Urinary bladder (tissue), 4 donors: ENCODE data around the gene RCAN2. TPM values are rescaled to one million over a fixed set of nuclear protein-coding genes. Genes with fewer than 3 reads are reported as not detected.

Experiments used
- DNase-seq: peaks from one replicate; pipeline ENCODE4 v3.0.0-alpha.2; 2015; ENCODE audit errors: extremely low spot score
- H3K27ac ChIP-seq: one replicate; pipeline ENCODE4 v1.5.1; 2013; ENCODE audit warnings: low read depth, mild to moderate bottlenecking, moderate library complexity
- H3K36me3 ChIP-seq: one replicate; pipeline ENCODE4 v1.6.1; 2013; ENCODE audit warnings: mild to moderate bottlenecking, moderate library complexity; ENCODE audit not compliant: insufficient read depth
- H3K4me1 ChIP-seq: one replicate; pipeline ENCODE4 v1.6.1; 2013; ENCODE audit warnings: mild to moderate bottlenecking, moderate library complexity; ENCODE audit not compliant: insufficient read depth
- H3K4me3 ChIP-seq: one replicate; pipeline ENCODE4 v1.5.1; 2013; ENCODE audit warnings: low read depth, low read length
- WGBS: extraction: QIAGEN DNeasy Blood & Tissue Kit; methylation state at CpG from one replicate; pipeline ENCODE4 v1.1.7; 2013; 5-methylcytosine and 5-hydroxymethylcytosine counted together
- polyA plus RNA-seq: library from polyadenylated mRNA; stranded (reverse); fragments of 200-250 nt; gene quantifications from one replicate; pipeline ENCODE4 v1.2.3, GENCODE V29; 2013
- total RNA-seq: library from RNA; depleted of rRNA; stranded (reverse); fragments of >200 nt; gene quantifications from one replicate; pipeline ENCODE4 v1.2.3, GENCODE V29; 2014
- donor health status: healthy with polysubstance abuse.
- donor health status: healthy.

The RCAN2 gene
- total and polyA plus RNA-seq, 2 donors = 23.7 to 60.2 TPM

DNA sequence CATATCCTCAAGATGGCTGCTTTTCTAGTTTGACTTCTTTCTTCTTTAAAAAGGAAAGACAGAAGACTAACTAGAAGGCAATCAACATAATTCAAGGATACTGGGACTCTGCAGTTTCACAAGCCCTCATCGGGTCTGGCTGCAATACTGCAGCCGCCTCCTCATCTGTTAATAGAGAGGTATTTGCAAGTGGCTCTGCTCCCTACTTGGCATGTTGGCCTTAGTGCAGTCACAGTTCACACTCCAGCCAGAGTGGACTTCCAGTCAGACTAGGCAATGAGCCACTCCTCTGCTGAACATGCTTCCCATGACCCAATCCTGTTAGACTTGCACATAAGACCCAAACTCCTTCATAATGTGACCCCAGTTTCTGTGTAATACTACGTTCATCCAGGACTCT, 178.6 kb downstream of the RCAN2 start:
- no peak for DNase-seq
- Histone ChIP-seq H3K27ac (no peak overlapping the region), H3K4me3 (no peak overlapping the region), H3K36me3 (no peaks in the 10 kb centered on the region), H3K4me1 (no peaks in the 10 kb centered on the region)
- WGBS = 87% methylated on average over 3 of the region's 3 CpGs

- Histone ChIP-seq H3K27ac (no peak overlapping the region), H3K4me3 (no peak overlapping the region), H3K4me1 (no peaks in the 10 kb centered on the region), H3K36me3 (no peaks in the 10 kb centered on the region)
- DNase-seq = no peak
- WGBS = 75% methylated on average over 1 of the region's 1 CpG
Observed at GRCh38 chr6:46310196-46310595, 181.1 kb downstream of the RCAN2 start.

DNA sequence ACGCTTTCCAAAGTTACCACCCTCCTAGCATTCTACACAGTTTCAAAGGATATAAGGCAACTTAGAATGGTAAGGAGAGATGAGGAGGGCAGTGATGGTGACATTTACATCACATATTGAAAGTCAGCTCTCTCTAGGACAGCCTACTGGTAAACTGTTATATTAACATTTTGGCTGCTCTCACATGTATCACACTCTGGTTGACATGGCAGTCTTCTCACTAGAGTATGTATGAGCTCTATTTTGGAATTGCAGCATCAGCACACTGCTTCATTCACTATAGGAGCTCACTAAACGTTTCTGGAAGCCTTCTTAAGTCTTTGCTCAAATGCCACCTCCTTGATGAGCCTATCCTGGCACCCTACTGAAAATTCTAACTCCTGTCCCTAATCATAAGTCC, 184.8 kb downstream of the RCAN2 start:
- H3K4me3 ChIP-seq = no peak overlapping the region
- DNase-seq = no peak
- H3K4me1 ChIP-seq = no peaks in the 10 kb centered on the region
- H3K27ac ChIP-seq = no peak overlapping the region
- WGBS = 74% methylated on average over 2 of the region's 2 CpGs
- no peaks in the 10 kb centered on the region for H3K36me3 ChIP-seq

GRCh38 chr6:46305833-46306232, 185.4 kb downstream of the RCAN2 start:
- DNase-seq = no peak
- Histone ChIP-seq H3K4me1 (no peaks in the 10 kb centered on the region), H3K27ac (no peak overlapping the region), H3K4me3 (no peak overlapping the region), H3K36me3 (no peaks in the 10 kb centered on the region)
- WGBS = 80% methylated on average over 3 of the region's 3 CpGs

- no peak overlapping the region for H3K27ac ChIP-seq
- no peaks in the 10 kb centered on the region for H3K36me3 ChIP-seq
- H3K4me3 ChIP-seq = no peak overlapping the region
- WGBS = 62% methylated on average over 2 of the region's 2 CpGs
- DNase-seq = no peak
- no peaks in the 10 kb centered on the region for H3K4me1 ChIP-seq
Observed at GRCh38 chr6:46305236-46305635, 186.0 kb downstream of the RCAN2 start.

GRCh38 chr6:46302816-46303215, 188.4 kb downstream of the RCAN2 start:
- H3K27ac ChIP-seq = no peak overlapping the region
- H3K4me3 ChIP-seq = no peak overlapping the region
- no peak for DNase-seq
- H3K4me1 ChIP-seq = no peaks in the 10 kb centered on the region
- no peaks in the 10 kb centered on the region for H3K36me3 ChIP-seq
- WGBS = 98% methylated on average over 1 of the region's 1 CpG

DNA sequence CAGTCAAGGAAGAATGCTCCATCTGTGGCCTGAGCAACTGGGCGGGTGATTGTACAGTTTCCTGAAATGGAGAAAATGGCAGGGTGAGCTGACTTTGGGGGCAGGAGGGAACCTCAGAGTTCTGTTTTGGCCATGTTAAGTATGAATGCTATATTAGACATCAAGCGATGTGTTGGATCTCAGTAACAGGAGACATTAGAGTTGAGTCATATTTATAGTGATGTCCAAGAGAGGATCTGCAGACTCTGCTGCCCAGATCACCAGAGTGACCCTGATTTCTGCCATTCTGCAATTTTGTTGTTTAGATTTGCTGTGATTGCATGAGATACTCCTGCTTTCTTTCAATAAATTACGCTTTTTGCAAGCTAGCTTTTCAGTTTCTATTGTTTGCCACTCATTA, 189.1 kb downstream of the RCAN2 start:
- Histone ChIP-seq H3K27ac (no peak overlapping the region), H3K36me3 (no peaks in the 10 kb centered on the region), H3K4me3 (no peak overlapping the region), H3K4me1 (no peaks in the 10 kb centered on the region)
- no peak for DNase-seq
- WGBS = 94% methylated on average over 3 of the region's 3 CpGs

GRCh38 chr6:46299253-46299652, 192.0 kb downstream of the RCAN2 start:
- DNase-seq = no peak
- no peak overlapping the region for H3K4me3 ChIP-seq
- no peaks in the 10 kb centered on the region for H3K4me1 ChIP-seq
- no peaks in the 10 kb centered on the region for H3K36me3 ChIP-seq
- no peak overlapping the region for H3K27ac ChIP-seq

GRCh38 chr6:46296586-46296985, 194.7 kb downstream of the RCAN2 start:
- Histone ChIP-seq H3K4me1 (no peaks in the 10 kb centered on the region), H3K27ac (no peak overlapping the region), H3K4me3 (no peak overlapping the region), H3K36me3 (no peaks in the 10 kb centered on the region)
- no peak for DNase-seq
- WGBS = 40% methylated on average over 1 of the region's 1 CpG

- Histone ChIP-seq H3K4me1 (no peaks in the 10 kb centered on the region), H3K27ac (no peak overlapping the region), H3K36me3 (no peaks in the 10 kb centered on the region), H3K4me3 (no peak overlapping the region)
- DNase-seq = no peak
- WGBS = 96% methylated on average over 5 of the region's 5 CpGs
Observed at GRCh38 chr6:46293641-46294316, 197.5 kb downstream of the RCAN2 start.

DNA sequence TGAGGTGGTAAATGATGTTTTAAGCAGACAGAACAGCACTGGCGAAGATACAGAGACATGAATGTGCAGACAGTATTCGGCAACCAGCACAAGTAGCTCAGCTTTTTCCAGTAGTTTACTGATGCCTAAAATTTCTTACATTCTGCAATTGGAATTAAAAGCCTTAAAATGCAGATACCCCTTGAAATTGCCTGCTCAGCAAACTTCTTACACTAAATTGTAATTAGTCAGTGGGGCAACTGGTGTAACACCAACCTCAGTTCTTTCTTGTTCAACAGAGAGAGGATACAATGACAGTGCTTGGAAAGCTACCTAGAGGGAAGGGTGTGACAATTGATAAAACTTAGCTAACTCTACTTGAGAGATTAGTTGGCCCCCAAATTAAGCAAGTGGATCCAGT, 199.4 kb downstream of the RCAN2 start:
- H3K4me1 ChIP-seq = no peaks in the 10 kb centered on the region
- no peaks in the 10 kb centered on the region for H3K36me3 ChIP-seq
- no peak overlapping the region for H3K4me3 ChIP-seq
- H3K27ac ChIP-seq = no peak overlapping the region
- 91% methylated on average over 2 of the region's 2 CpGs for WGBS
- DNase-seq = no peak

DNA sequence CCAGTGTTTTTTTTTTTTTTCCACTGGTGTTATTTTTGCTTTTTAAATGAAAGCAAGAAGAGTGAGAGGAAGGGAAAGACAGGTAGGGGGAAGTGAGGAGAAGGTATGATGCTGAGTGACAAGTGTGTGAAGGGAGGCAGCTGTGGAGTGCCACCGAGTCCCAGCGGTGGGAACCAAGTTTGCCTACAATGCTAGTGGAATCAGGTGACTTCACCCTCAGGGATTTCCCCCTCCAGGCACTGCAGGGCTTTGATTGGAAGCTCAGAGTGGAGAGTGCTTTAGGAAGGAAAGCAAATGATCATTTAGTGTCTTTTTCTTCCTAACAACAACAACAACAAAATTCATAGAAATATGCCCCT, 200.0 kb downstream of the RCAN2 start:
- Histone ChIP-seq H3K4me1 (no peaks in the 10 kb centered on the region), H3K27ac (no peak overlapping the region), H3K36me3 (no peaks in the 10 kb centered on the region), H3K4me3 (no peak overlapping the region)
- no peak for DNase-seq
- 34% methylated on average over 2 of the region's 2 CpGs for WGBS

- WGBS = 52% methylated on average over 4 of the region's 4 CpGs
- H3K4me1 ChIP-seq = no peaks in the 10 kb centered on the region
Observed at GRCh38 chr6:46290421-46291274, 200.6 kb downstream of the RCAN2 start.

DNA sequence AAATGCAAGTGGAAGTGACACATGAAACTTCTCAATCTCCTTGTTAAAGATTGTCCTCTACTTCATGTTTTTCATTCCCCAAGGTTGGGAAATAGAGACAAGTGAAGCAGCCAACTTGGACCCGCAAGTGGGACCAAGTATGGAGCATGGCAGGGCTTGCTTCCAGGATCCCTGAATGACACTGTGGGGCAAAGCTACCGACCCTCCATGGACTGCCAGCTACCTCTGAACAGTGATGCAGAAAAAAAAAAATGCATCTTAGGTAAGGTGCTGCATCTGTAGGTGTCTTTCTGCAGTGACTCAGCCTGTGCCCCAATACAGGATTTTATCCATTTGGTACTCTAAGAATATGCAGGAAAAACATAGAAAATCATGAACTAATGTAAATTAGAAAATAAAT, 201.4 kb downstream of the RCAN2 start:
- 77% methylated on average over 2 of the region's 2 CpGs for WGBS
- H3K4me3 ChIP-seq = no peak overlapping the region

More at GRCh38 chr6:46290421-46291274, 200.6 kb downstream of the RCAN2 start:
- DNase-seq = no peak
- H3K36me3 ChIP-seq = no peaks in the 10 kb centered on the region
- H3K27ac ChIP-seq = no peak overlapping the region
- no peak overlapping the region for H3K4me3 ChIP-seq

More for the DNA sequence above, 201.4 kb downstream of the RCAN2 start:
- no peak for DNase-seq
- peaks cover 2% of the 10 kb centered on the region for H3K4me1 ChIP-seq
- H3K27ac ChIP-seq = no peak overlapping the region
- no peaks in the 10 kb centered on the region for H3K36me3 ChIP-seq
